CD4-positive, alpha-beta T cell (primary cell): ENCODE data around the gene GALM. TPM values are rescaled to one million over a fixed set of nuclear protein-coding genes. Genes with fewer than 3 reads are reported as not detected.

Experiments used
- ATAC-seq: fragments of 200-7000 bp; cut with Tn5 transposase; one replicate; pipeline ENCODE4 v1.10.0; 2022; ENCODE audit warnings: mild to moderate bottlenecking; ENCODE audit not compliant: poor library complexity
- CTCF ChIA-PET: fragments of 350-600 bp; sonication (Branson Sonifier 250); formaldehyde crosslinking; loops from one replicate; lab custom pipeline; 2021; ENCODE audit warnings: antibody characterized with exemption, inconsistent platforms; lab: Charles Lee
- POLR2A ChIA-PET: fragments of 350-600 bp; sonication (Branson Sonifier 250); formaldehyde crosslinking; loops from one replicate; lab custom pipeline; 2021; ENCODE audit warnings: antibody characterized with exemption, inconsistent platforms; lab: Charles Lee
- DNase-seq, 14 experiments: peaks; one replicate each; pipeline ENCODE4 v3.0.0-alpha.2; 2013 to 2020; ENCODE audit warnings: mixed read lengths in 2 of 14
- H3K27ac ChIP-seq, 2 donors: one replicate each; pipeline versions ENCODE4 v1.5.1 to v1.7.0; 2013; ENCODE audit warnings: low read length in 2 of 2, low read depth in 1 of 2, mild to moderate bottlenecking in 1 of 2
- H3K27me3 ChIP-seq, 2 experiments: 1 replicate in 1 of 2; 2 replicates in 1 of 2; pipeline versions ENCODE4 v1.6.1 to v1.7.0; 2013; ENCODE audit warnings: low read length in 2 of 2, control low read depth in 1 of 2, mild to moderate bottlenecking in 1 of 2, moderate library complexity in 1 of 2; ENCODE audit not compliant: insufficient read depth in 2 of 2, control insufficient read depth in 1 of 2
- H3K36me3 ChIP-seq: one replicate; pipeline ENCODE4 v1.6.1; 2013; ENCODE audit warnings: low read length, control low read depth; ENCODE audit not compliant: insufficient read depth
- H3K4me1 ChIP-seq: one replicate; pipeline ENCODE4 v1.6.1; 2013; ENCODE audit warnings: low read length, control low read depth; ENCODE audit not compliant: insufficient read depth
- H3K4me3 ChIP-seq: one replicate; pipeline ENCODE4 v1.5.1; 2013; ENCODE audit warnings: mild to moderate bottlenecking, low read length, moderate library complexity
- H3K9me3 ChIP-seq, 2 experiments: 1 replicate in 1 of 2; 2 replicates in 1 of 2; pipeline versions ENCODE4 v1.6.1 to v1.7.0; 2013; ENCODE audit warnings: low read length in 2 of 2, mild to moderate bottlenecking in 2 of 2, control low read depth in 1 of 2, moderate library complexity in 1 of 2; ENCODE audit not compliant: control insufficient read depth in 1 of 2, insufficient read depth in 1 of 2
- H3K27ac Mint-ChIP-seq: one replicate; pipeline ENCODE4 v1.8.0; 2020; ENCODE audit warnings: mixed read lengths
- H3K27me3 Mint-ChIP-seq: one replicate; pipeline ENCODE4 v1.8.0; 2021; ENCODE audit warnings: mixed read lengths
- H3K36me3 Mint-ChIP-seq: one replicate; pipeline ENCODE4 v1.8.0; 2021; ENCODE audit warnings: low read depth, mixed read lengths
- H3K4me1 Mint-ChIP-seq: one replicate; pipeline ENCODE4 v1.8.0; 2021; ENCODE audit warnings: low read depth, mixed read lengths
- H3K4me3 Mint-ChIP-seq: one replicate; pipeline ENCODE4 v1.8.0; 2020; ENCODE audit warnings: mild to moderate bottlenecking, mixed read lengths
- H3K9me3 Mint-ChIP-seq: one replicate; pipeline ENCODE4 v1.8.0; 2020; ENCODE audit warnings: mixed read lengths
- CTCF ChIP-seq: fragments of 200-600 bp; IDR thresholded peaks from one replicate; pipeline ENCODE4 v1.8.0; 2022; ENCODE audit warnings: antibody characterized with exemption, mild to moderate bottlenecking
- intact Hi-C, 2 experiments: fragments of 100-400 bp; cut with DNase I in 1 of 2; cut with micrococcal nuclease in 1 of 2; formaldehyde crosslinking; loops; one replicate each; pipeline versions ENCODE4 v1.15.1 to v1.9.0; 2023 to 2025; cut with DNase I, micrococcal nuclease
- total RNA-seq, 174 experiments: library from RNA in 2 of 174; stranded (reverse) in 2 of 174; gene quantifications; one replicate each; pipeline ENCODE4 v1.2.3 and lab custom pipeline; 2021 to 2026

GALM gene
- total RNA-seq, 2 experiments from 2014 or later = 5.9 to 7.0 TPM

- peaks cover 39% of the 10 kb centered on the region for H3K36me3 Mint-ChIP-seq
- peak overlapping the region; percentile 82 for H3K4me3 Mint-ChIP-seq
- DNase-seq (peak in 5 of 14 experiments; percentile 53 to 88 (median 78)), ATAC-seq (peak; percentile 77)
- H3K27ac Mint-ChIP-seq = peak overlapping the region; percentile 93
- no peaks in the 10 kb centered on the region for H3K27me3 Mint-ChIP-seq
- no peaks in the 10 kb centered on the region for H3K27me3 ChIP-seq
- peak overlapping the region; percentile 50 to 55 for H3K27ac ChIP-seq
- H3K4me1 Mint-ChIP-seq = peaks cover 72% of the 10 kb centered on the region
- no peaks in the 10 kb centered on the region for H3K9me3 ChIP-seq
- H3K4me1 ChIP-seq = peaks cover 67% of the 10 kb centered on the region
- intact Hi-C loops = loop anchor here in 1 of 2 experiments (2.0 to 5.0 kb wide), 3 partner anchors 27 to 107 kb away; partner anchors contain the start of genes GALM and HNRNPLL
- H3K4me3 ChIP-seq = peak overlapping the region; percentile 2
- H3K36me3 ChIP-seq = peaks cover 16% of the 10 kb centered on the region
- H3K9me3 Mint-ChIP-seq = peaks cover 3% of the 10 kb centered on the region
- ChIA-PET CTCF (interaction anchor here (0.7 to 1.5 kb wide), 5 partner anchors 13 to 133 kb away, joined by 3 to 6 read pairs (median 3); no protein-coding TSS in a partner anchor), POLR2A (interaction anchor here (0.6 to 3.2 kb wide), 16 partner anchors 11 to 332 kb away, joined by 3 to 20 read pairs (median 5); partner anchors contain the start of genes ATL2, GALM, HNRNPLL and SRSF7)
- TF ChIP-seq CTCF = no peak
Observed at GRCh38 chr2:38709567-38710194, 43.8 kb downstream of the GALM start.

GRCh38 chr2:38711558-38711957 is 45.6 kb downstream of the GALM start:
- Histone ChIP-seq H3K36me3 (peaks cover 24% of the 10 kb centered on the region), H3K27ac (no peak overlapping the region), H3K4me3 (no peak overlapping the region), H3K9me3 (no peaks in the 10 kb centered on the region), H3K27me3 (no peaks in the 10 kb centered on the region), H3K4me1 (peaks cover 65% of the 10 kb centered on the region)
- DNase-seq (no peak), ATAC-seq (no peak)
- Mint-ChIP-seq H3K9me3 (peaks cover 3% of the 10 kb centered on the region), H3K4me1 (peaks cover 79% of the 10 kb centered on the region), H3K4me3 (no peak overlapping the region), H3K27ac (peak overlapping the region; percentile 20), H3K27me3 (no peaks in the 10 kb centered on the region), H3K36me3 (peaks cover 46% of the 10 kb centered on the region)
- POLR2A ChIA-PET = no interaction called here
- no peak for TF ChIP-seq CTCF
- intact Hi-C loops = no loop called here
- CTCF ChIA-PET = no interaction called here

GRCh38 chr2:38712413-38712812 is 46.5 kb downstream of the GALM start:
- Histone ChIP-seq H3K27me3 (no peaks in the 10 kb centered on the region), H3K27ac (no peak overlapping the region), H3K9me3 (no peaks in the 10 kb centered on the region), H3K36me3 (peaks cover 24% of the 10 kb centered on the region), H3K4me1 (peaks cover 58% of the 10 kb centered on the region), H3K4me3 (no peak overlapping the region)
- intact Hi-C loops = no loop called here
- no peaks in the 10 kb centered on the region for H3K27me3 Mint-ChIP-seq
- TF ChIP-seq CTCF = no peak
- peaks cover 3% of the 10 kb centered on the region for H3K9me3 Mint-ChIP-seq
- CTCF ChIA-PET = interaction anchor here (0.7 kb wide), 1 partner anchor 41 kb away, joined by 3 read pairs; no protein-coding TSS in a partner anchor
- no peak overlapping the region for H3K4me3 Mint-ChIP-seq
- H3K36me3 Mint-ChIP-seq = peaks cover 52% of the 10 kb centered on the region
- peak overlapping the region; percentile 20 for H3K27ac Mint-ChIP-seq
- POLR2A ChIA-PET = no interaction called here
- no peak for DNase-seq
- ATAC-seq = no peak
- H3K4me1 Mint-ChIP-seq = peaks cover 70% of the 10 kb centered on the region
